ENCODE measurements around the gene NUFIP2.

Gene NUFIP2

DNA sequence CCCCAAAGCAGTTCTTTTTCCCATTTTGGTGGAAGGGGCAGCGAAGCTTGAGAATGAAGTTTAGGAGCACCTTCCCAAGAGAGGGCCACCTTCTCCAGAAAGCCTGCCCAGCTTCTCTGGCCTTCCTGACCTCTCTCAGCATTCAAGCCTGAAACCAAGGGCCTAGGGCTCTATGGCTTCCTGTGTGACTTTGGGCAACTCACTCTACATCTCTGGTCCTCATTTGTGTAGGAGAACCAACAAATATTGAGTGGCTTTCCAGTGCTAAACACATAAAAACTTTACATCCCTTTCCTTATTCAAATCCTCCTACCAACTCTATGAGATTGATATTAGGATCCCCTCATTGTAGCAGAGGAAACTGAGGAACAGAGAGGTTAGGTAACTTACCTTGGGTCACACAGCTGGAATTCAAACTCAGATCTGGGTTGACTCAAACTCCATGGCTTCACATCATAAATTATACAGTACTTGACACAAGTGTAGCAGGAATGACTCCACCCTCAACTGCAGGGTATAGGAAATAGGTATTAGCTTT lies 81.8 kb downstream of the NUFIP2 start:
- H3K18ac ChIP-seq (ENCODE audit: low read length): no peak overlapping the region
- no peak overlapping the region for H4K8ac ChIP-seq (ENCODE audit: low read depth, low read length)
- H3K4me3 ChIP-seq (ENCODE audit: low read length): no peak overlapping the region
- no peaks in the 10 kb centered on the region for H3K27me3 ChIP-seq (ENCODE audit: insufficient read depth, low read length, poor library complexity)
- H3K9ac ChIP-seq (ENCODE audit: low read length): no peak overlapping the region
- H3K4me2 ChIP-seq (ENCODE audit: low read length): no peak overlapping the region
- no peak overlapping the region for H2AK5ac ChIP-seq (ENCODE audit: low read length)
- no peak overlapping the region for H2BK120ac ChIP-seq (ENCODE audit: low read depth, low read length)
- H2BK5ac ChIP-seq (ENCODE audit: low read length): no peak overlapping the region
- no peaks in the 10 kb centered on the region for H3K79me2 ChIP-seq (ENCODE audit: control insufficient read depth, insufficient read depth, low read length)
- no peaks in the 10 kb centered on the region for H3K36me3 ChIP-seq (ENCODE audit: control insufficient read depth, insufficient read depth, low read length)
- no peak for DNase-seq
- no peak overlapping the region for H3K56ac ChIP-seq (ENCODE audit: low read length)
- no peak overlapping the region for H4K5ac ChIP-seq (ENCODE audit: low read length)
- no peak overlapping the region for H3K27ac ChIP-seq (ENCODE audit: low read depth, low read length)
- no peak overlapping the region for H3K23ac ChIP-seq (ENCODE audit: low read length)
- WGBS (ENCODE audit: extremely low coverage, insufficient coverage, low lambda C conversion rate): no CpG with 5 or more reads among the region's 1 CpG
- H3K79me1 ChIP-seq (ENCODE audit: low read length): no peaks in the 10 kb centered on the region
- no peak overlapping the region for H2BK15ac ChIP-seq (replicated peaks; ENCODE audit: low read depth)
- no peak overlapping the region for H3K4ac ChIP-seq (ENCODE audit: low read depth, low read length)
- no peaks in the 10 kb centered on the region for H3K4me1 ChIP-seq (ENCODE audit: control insufficient read depth, low read depth, low read length)

DNA sequence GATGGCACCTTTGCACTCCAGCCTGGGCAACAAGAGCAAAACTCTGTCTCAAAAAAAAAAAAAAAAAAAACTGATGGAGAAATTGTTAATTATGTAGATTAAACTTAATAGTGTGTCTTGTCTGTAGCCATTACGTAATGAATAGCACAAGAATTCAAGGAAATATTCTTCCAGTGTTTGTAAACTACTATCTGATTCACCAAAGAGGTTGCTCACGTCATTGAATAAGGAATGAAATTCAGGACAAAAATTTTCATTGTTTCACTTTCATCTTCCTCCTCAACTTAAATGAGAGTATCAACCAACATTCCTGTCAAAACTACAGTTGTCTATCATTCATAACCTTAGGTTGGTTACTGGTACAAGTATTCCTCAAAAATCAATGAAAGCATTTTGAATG lies 83.1 kb downstream of the NUFIP2 start:
- DNase-seq: no peak
- no peaks in the 10 kb centered on the region for H3K36me3 ChIP-seq (ENCODE audit: control insufficient read depth, insufficient read depth, low read length)
- H3K23ac ChIP-seq (ENCODE audit: low read length): no peak overlapping the region
- H3K4ac ChIP-seq (ENCODE audit: low read depth, low read length): no peak overlapping the region
- no peak overlapping the region for H3K4me2 ChIP-seq (ENCODE audit: low read length)
- no peak overlapping the region for H2AK5ac ChIP-seq (ENCODE audit: low read length)
- no peak overlapping the region for H4K8ac ChIP-seq (ENCODE audit: low read depth, low read length)
- H3K27ac ChIP-seq (ENCODE audit: low read depth, low read length): no peak overlapping the region
- no peaks in the 10 kb centered on the region for H3K79me2 ChIP-seq (ENCODE audit: control insufficient read depth, insufficient read depth, low read length)
- H3K27me3 ChIP-seq (ENCODE audit: insufficient read depth, low read length, poor library complexity): no peaks in the 10 kb centered on the region
- no peak overlapping the region for H4K5ac ChIP-seq (ENCODE audit: low read length)
- no peak overlapping the region for H3K9ac ChIP-seq (ENCODE audit: low read length)
- no peaks in the 10 kb centered on the region for H3K4me1 ChIP-seq (ENCODE audit: control insufficient read depth, low read depth, low read length)
- H2BK15ac ChIP-seq (replicated peaks; ENCODE audit: low read depth): no peak overlapping the region
- H3K79me1 ChIP-seq (ENCODE audit: low read length): no peaks in the 10 kb centered on the region
- H2BK5ac ChIP-seq (ENCODE audit: low read length): no peak overlapping the region
- H3K4me3 ChIP-seq (ENCODE audit: low read length): no peak overlapping the region
- no peak overlapping the region for H3K56ac ChIP-seq (ENCODE audit: low read length)
- H2BK120ac ChIP-seq (ENCODE audit: low read depth, low read length): no peak overlapping the region
- WGBS (ENCODE audit: extremely low coverage, insufficient coverage, low lambda C conversion rate): no CpG with 5 or more reads among the region's 2 CpGs
- no peak overlapping the region for H3K18ac ChIP-seq (ENCODE audit: low read length)

DNA sequence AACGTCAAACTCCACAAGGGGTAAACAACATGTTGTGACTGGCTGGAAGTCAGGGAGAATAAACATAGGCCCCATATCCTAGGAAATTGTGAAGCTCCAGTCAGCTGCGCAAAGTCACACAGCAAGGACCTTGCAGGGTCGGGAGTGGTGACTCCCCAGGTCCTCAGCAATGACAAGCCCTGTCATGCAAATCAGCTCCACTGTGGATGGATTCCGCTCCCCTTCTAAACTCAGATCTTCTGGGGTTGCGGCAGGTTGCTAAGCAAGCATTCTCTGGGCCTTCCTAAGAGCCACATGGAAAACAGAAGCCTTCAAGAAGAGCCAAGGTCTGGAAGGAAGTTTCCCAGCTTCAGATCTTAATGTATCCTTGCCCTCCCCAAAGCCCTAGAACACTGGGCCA lies 84.9 kb downstream of the NUFIP2 start:
- Histone ChIP-seq H3K56ac (ENCODE audit: low read length) (no peak overlapping the region), H4K8ac (ENCODE audit: low read depth, low read length) (no peak overlapping the region), H3K9ac (ENCODE audit: low read length) (no peak overlapping the region), H3K4ac (ENCODE audit: low read depth, low read length) (no peak overlapping the region), H4K5ac (ENCODE audit: low read length) (no peak overlapping the region), H3K23ac (ENCODE audit: low read length) (no peak overlapping the region), H3K27me3 (ENCODE audit: insufficient read depth, low read length, poor library complexity) (no peaks in the 10 kb centered on the region), H3K4me3 (ENCODE audit: low read length) (no peak overlapping the region), H2BK120ac (ENCODE audit: low read depth, low read length) (no peak overlapping the region), H3K4me1 (ENCODE audit: control insufficient read depth, low read depth, low read length) (no peaks in the 10 kb centered on the region), H2AK5ac (ENCODE audit: low read length) (no peak overlapping the region), H3K79me2 (ENCODE audit: control insufficient read depth, insufficient read depth, low read length) (no peaks in the 10 kb centered on the region), H3K27ac (ENCODE audit: low read depth, low read length) (no peak overlapping the region), H3K79me1 (ENCODE audit: low read length) (no peaks in the 10 kb centered on the region), H2BK15ac (replicated peaks; ENCODE audit: low read depth) (no peak overlapping the region), H3K18ac (ENCODE audit: low read length) (no peak overlapping the region), H3K36me3 (ENCODE audit: control insufficient read depth, insufficient read depth, low read length) (no peaks in the 10 kb centered on the region), H2BK5ac (ENCODE audit: low read length) (no peak overlapping the region), H3K4me2 (ENCODE audit: low read length) (no peak overlapping the region)
- WGBS (ENCODE audit: extremely low coverage, insufficient coverage, low lambda C conversion rate): no CpG with 5 or more reads among the region's 5 CpGs
- DNase-seq: no peak

DNA sequence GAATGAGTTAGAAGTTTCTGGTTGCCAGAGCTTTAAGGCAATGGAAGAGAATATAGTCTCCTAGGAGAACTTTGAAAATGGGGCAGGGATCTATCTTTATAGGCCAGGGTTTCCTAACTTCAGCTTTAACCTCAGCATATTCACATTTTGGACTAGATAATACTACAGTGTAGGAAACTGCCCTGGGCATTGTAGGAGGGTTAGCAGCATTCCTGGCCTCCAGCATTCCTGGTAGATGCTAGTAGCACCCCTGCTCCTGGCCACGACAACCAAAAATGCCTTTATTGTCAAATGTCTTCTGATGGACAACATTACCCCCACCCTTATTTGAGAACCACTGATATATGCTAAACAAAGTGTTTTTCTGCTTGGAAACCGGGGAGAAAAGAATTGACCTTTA lies 86.0 kb downstream of the NUFIP2 start:
- H3K4me2 ChIP-seq (ENCODE audit: low read length): no peak overlapping the region
- no peaks in the 10 kb centered on the region for H3K4me1 ChIP-seq (ENCODE audit: control insufficient read depth, low read depth, low read length)
- no peak overlapping the region for H3K18ac ChIP-seq (ENCODE audit: low read length)
- H4K5ac ChIP-seq (ENCODE audit: low read length): no peak overlapping the region
- no peak overlapping the region for H3K27ac ChIP-seq (ENCODE audit: low read depth, low read length)
- H3K4me3 ChIP-seq (ENCODE audit: low read length): no peak overlapping the region
- H3K79me1 ChIP-seq (ENCODE audit: low read length): no peaks in the 10 kb centered on the region
- no peak for DNase-seq
- H3K4ac ChIP-seq (ENCODE audit: low read depth, low read length): no peak overlapping the region
- H3K36me3 ChIP-seq (ENCODE audit: control insufficient read depth, insufficient read depth, low read length): no peaks in the 10 kb centered on the region
- no peak overlapping the region for H2AK5ac ChIP-seq (ENCODE audit: low read length)
- H4K8ac ChIP-seq (ENCODE audit: low read depth, low read length): no peak overlapping the region
- H3K56ac ChIP-seq (ENCODE audit: low read length): no peak overlapping the region
- H3K9ac ChIP-seq (ENCODE audit: low read length): no peak overlapping the region
- H2BK5ac ChIP-seq (ENCODE audit: low read length): no peak overlapping the region
- no peak overlapping the region for H3K23ac ChIP-seq (ENCODE audit: low read length)
- no peak overlapping the region for H2BK120ac ChIP-seq (ENCODE audit: low read depth, low read length)
- no peaks in the 10 kb centered on the region for H3K27me3 ChIP-seq (ENCODE audit: insufficient read depth, low read length, poor library complexity)
- no CpG with 5 or more reads among the region's 2 CpGs for WGBS (ENCODE audit: extremely low coverage, insufficient coverage, low lambda C conversion rate)
- no peak overlapping the region for H2BK15ac ChIP-seq (replicated peaks; ENCODE audit: low read depth)
- no peaks in the 10 kb centered on the region for H3K79me2 ChIP-seq (ENCODE audit: control insufficient read depth, insufficient read depth, low read length)

All from mesendoderm (in vitro differentiated cells).